Measurements from ENCODE around the gene VPS37B. TPM values are rescaled to one million over a fixed set of nuclear protein-coding genes. Genes with fewer than 3 reads are reported as not detected.

VPS37B gene
- total RNA-seq, 6 experiments from 2014 or later: 26.4 to 33.1 (median 28.1) TPM

- Mint-ChIP-seq H3K27ac (peak overlapping the region; percentile 33; the same call in 1 of the 2 replicates), H3K4me3 (no peak overlapping the region), H3K4me1 (ENCODE audit: low read depth) (peaks cover 38% of the 10 kb centered on the region), H3K9me3 (no peaks in the 10 kb centered on the region), H3K36me3 (ENCODE audit: low read depth) (no peaks in the 10 kb centered on the region), H3K27me3 (ENCODE audit: insufficient read depth) (peaks cover 3% of the 10 kb centered on the region; the same call in 1 of the 2 replicates)
- TF ChIP-seq, protein P1, sequence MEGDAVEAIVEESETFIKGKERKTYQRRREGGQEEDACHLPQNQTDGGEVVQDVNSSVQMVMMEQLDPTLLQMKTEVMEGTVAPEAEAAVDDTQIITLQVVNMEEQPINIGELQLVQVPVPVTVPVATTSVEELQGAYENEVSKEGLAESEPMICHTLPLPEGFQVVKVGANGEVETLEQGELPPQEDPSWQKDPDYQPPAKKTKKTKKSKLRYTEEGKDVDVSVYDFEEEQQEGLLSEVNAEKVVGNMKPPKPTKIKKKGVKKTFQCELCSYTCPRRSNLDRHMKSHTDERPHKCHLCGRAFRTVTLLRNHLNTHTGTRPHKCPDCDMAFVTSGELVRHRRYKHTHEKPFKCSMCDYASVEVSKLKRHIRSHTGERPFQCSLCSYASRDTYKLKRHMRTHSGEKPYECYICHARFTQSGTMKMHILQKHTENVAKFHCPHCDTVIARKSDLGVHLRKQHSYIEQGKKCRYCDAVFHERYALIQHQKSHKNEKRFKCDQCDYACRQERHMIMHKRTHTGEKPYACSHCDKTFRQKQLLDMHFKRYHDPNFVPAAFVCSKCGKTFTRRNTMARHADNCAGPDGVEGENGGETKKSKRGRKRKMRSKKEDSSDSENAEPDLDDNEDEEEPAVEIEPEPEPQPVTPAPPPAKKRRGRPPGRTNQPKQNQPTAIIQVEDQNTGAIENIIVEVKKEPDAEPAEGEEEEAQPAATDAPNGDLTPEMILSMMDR (IDR thresholded peaks at IDR 0.05): no peak
- no peak for DNase-seq
These were observed 55.9 kb downstream of the VPS37B start for GRCh38 chr12:122839907-122840554.

DNA sequence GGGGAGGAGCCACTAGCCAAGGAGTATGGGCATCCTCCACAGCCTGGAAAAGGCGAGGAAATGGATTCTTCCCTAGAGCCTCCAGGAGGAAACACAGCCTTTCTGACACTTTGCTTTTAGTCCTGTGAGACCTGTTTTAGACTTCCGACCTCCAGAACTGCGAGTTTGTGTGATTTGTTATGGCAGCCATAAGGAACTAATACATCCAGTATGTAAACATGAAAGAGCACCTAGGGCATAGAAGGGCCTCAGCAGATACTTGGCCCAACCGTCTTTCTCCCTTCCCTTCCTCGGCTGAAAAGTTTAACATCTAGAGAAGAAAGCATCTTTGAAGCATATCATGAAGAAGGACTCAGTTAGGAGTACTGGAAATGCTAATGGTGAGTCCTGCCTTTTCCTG lies 57.1 kb downstream of the VPS37B start:
- DNase-seq: no peak
- Mint-ChIP-seq H3K27ac (no peak overlapping the region), H3K4me3 (no peak overlapping the region), H3K4me1 (ENCODE audit: low read depth) (peaks cover 50% of the 10 kb centered on the region), H3K27me3 (ENCODE audit: insufficient read depth) (peaks cover 3% of the 10 kb centered on the region; the same call in 1 of the 2 replicates), H3K36me3 (ENCODE audit: low read depth) (no peaks in the 10 kb centered on the region), H3K9me3 (no peaks in the 10 kb centered on the region)
- TF ChIP-seq, protein P1 (IDR thresholded peaks at IDR 0.05): no peak

DNA sequence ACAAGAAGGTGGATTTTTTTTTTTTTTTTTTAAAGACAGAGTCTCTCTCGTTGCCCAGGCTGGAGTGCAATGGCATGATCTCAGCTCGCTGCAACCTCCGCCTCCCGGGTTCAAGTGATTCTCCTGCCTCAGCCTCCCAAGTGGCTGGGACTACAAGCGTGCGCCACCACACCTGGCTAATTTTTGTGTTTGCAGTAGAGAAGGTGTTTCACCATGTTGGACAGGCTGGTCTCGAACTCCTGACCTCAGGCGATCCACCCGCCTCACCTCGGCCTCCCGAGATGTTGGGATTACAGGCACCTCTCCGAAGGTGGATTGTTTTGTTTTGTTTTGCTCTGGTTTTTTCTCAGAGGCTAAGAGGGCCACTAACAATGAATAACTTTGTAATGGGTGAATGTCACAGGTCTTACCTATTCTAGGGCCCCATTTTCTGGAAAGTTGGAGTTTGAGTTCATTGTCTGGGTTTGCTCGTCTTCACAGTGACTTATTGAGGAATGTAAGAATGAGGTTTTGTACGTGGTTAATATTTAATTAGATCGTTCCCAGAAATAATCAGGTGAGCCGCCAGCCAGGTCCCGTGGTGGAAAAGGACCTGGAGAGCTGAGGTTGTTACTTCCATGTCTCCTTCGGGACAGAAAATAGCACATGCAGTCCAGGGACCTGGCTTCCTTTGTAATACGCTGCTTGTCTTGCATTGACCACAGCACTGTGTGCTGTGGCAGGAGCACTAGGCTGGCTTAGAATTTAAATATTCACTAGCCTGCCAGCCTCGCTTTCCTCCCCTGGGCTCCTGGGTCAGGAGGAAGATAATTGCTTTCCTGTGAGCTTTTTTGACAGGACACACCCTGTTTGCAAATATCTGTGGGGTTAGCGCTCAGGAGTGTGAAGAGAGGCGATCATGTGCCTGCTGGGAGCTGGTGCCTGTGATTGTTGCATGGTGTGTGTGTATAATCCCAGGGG lies 58.3 kb downstream of the VPS37B start:
- no peak overlapping the region for H3K4me3 Mint-ChIP-seq
- DNase-seq: no peak
- H3K27me3 Mint-ChIP-seq (ENCODE audit: insufficient read depth): peaks cover 1% of the 10 kb centered on the region; the same call in 1 of the 2 replicates
- TF ChIP-seq, protein P1 (IDR thresholded peaks at IDR 0.05): no peak
- H3K9me3 Mint-ChIP-seq: no peaks in the 10 kb centered on the region
- H3K4me1 Mint-ChIP-seq (ENCODE audit: low read depth): peaks cover 55% of the 10 kb centered on the region
- no peaks in the 10 kb centered on the region for H3K36me3 Mint-ChIP-seq (ENCODE audit: low read depth)
- H3K27ac Mint-ChIP-seq: no peak overlapping the region

GRCh38 chr12:122836027-122836921 lies 59.6 kb downstream of the VPS37B start:
- no peaks in the 10 kb centered on the region for H3K9me3 Mint-ChIP-seq
- TF ChIP-seq, protein P1 (IDR thresholded peaks at IDR 0.05): no peak
- DNase-seq: no peak
- H3K36me3 Mint-ChIP-seq (ENCODE audit: low read depth): no peaks in the 10 kb centered on the region
- peaks cover 1% of the 10 kb centered on the region; the same call in 1 of the 2 replicates for H3K27me3 Mint-ChIP-seq (ENCODE audit: insufficient read depth)
- H3K4me1 Mint-ChIP-seq (ENCODE audit: low read depth): peaks cover 42% of the 10 kb centered on the region
- H3K27ac Mint-ChIP-seq: peak overlapping the region; percentile 67
- peak overlapping the region; percentile 88 for H3K4me3 Mint-ChIP-seq

DNA sequence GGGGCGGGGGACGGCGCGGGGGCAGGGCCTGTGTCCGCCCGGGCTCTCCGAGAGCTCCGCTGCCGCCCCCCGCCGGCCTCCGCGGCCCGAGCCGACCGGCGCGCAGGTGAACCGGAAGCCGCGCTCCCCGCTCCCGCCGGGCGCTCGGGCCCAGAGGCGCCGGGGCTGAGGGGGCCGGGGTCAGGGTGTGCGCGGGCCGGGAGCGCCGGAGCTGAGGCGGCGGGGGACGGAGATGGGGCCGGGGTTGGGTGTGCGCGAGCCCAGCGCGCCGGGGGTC lies 60.2 kb downstream of the VPS37B start:
- no peak overlapping the region for H3K27ac Mint-ChIP-seq
- H3K36me3 Mint-ChIP-seq (ENCODE audit: low read depth): no peaks in the 10 kb centered on the region

More for the DNA sequence above, 60.2 kb downstream of the VPS37B start:
- H3K9me3 Mint-ChIP-seq: no peaks in the 10 kb centered on the region
- H3K4me3 Mint-ChIP-seq: no peak overlapping the region; the same call in 1 of the 2 replicates
- TF ChIP-seq, protein P1 (IDR thresholded peaks at IDR 0.05): no peak
- peaks cover 41% of the 10 kb centered on the region for H3K4me1 Mint-ChIP-seq (ENCODE audit: low read depth)
- H3K27me3 Mint-ChIP-seq (ENCODE audit: insufficient read depth): peaks cover 1% of the 10 kb centered on the region; the same call in 1 of the 2 replicates
- no peak for DNase-seq
